Measurements from ENCODE around the gene EPAS1.

The EPAS1 gene

GRCh38 chr2:46358713-46359112 is 61.5 kb downstream of the EPAS1 start:
- no peak for DNase-seq (ENCODE audit: low spot score)
- no peak for TF ChIP-seq CTCF (IDR thresholded peaks at IDR 0.05; ENCODE audit: extremely low read depth, missing control alignments)

GRCh38 chr2:46360303-46360702 is 63.1 kb downstream of the EPAS1 start:
- TF ChIP-seq CTCF (IDR thresholded peaks at IDR 0.05; ENCODE audit: extremely low read depth, missing control alignments): no peak
- no peak for DNase-seq (ENCODE audit: low spot score)

- no peak for DNase-seq (ENCODE audit: low spot score)
- no peak for TF ChIP-seq CTCF (IDR thresholded peaks at IDR 0.05; ENCODE audit: extremely low read depth, missing control alignments)
These were observed 64.9 kb downstream of the EPAS1 start for GRCh38 chr2:46361920-46362666.

GRCh38 chr2:46362667-46363012 is 65.4 kb downstream of the EPAS1 start:
- no peak for TF ChIP-seq CTCF (IDR thresholded peaks at IDR 0.05; ENCODE audit: extremely low read depth, missing control alignments)
- DNase-seq (ENCODE audit: low spot score): no peak

- DNase-seq (ENCODE audit: low spot score): no peak
- no peak for TF ChIP-seq CTCF (IDR thresholded peaks at IDR 0.05; ENCODE audit: extremely low read depth, missing control alignments)
These were observed 66.4 kb downstream of the EPAS1 start for GRCh38 chr2:46363535-46364170.

- TF ChIP-seq CTCF (IDR thresholded peaks at IDR 0.05; ENCODE audit: extremely low read depth, missing control alignments): no peak
- DNase-seq (ENCODE audit: low spot score): peak; percentile 58
These were observed 67.7 kb downstream of the EPAS1 start for GRCh38 chr2:46364797-46365457.
